ENCODE results near the gene ALK. TPM values are rescaled to one million over a fixed set of nuclear protein-coding genes. Genes with fewer than 3 reads are reported as not detected.

Gene ALK
- total and polyA plus RNA-seq, 2 experiments from 2014 or later: 0.35 TPM; not detected in 1

- Histone ChIP-seq H3K4me3 (no peak overlapping the region), H3K27me3 (ENCODE audit: insufficient read depth) (no peaks in the 10 kb centered on the region), H3K4me2 (no peak overlapping the region), H2AFZ (no peak overlapping the region), H3K4me1 (ENCODE audit: insufficient read depth) (peaks cover 15% of the 10 kb centered on the region), H3F3A (replicated peaks; ENCODE audit: low read depth) (no peaks in the 10 kb centered on the region), H4K20me1 (replicated peaks; ENCODE audit: insufficient read depth) (no peaks in the 10 kb centered on the region), H3K27ac (ENCODE audit: low read depth) (no peak overlapping the region), H3K9me2 (ENCODE audit: insufficient read depth) (0 out of 2 replicates have a peak, but pooled peaks cover 5% of the 10 kb centered on the region), H3K79me2 (replicated peaks; ENCODE audit: insufficient read depth) (no peaks in the 10 kb centered on the region), H3K36me3 (ENCODE audit: insufficient read depth) (no peaks in the 10 kb centered on the region)
- no peaks in the 10 kb centered on the region for H3K27me3 Mint-ChIP-seq (ENCODE audit: insufficient read depth, low read depth, poor library complexity)
- DNase-seq (ENCODE audit: low spot score) (no peak), ATAC-seq (no peak)
- no peaks in the 10 kb centered on the region for H3K9me3 Mint-ChIP-seq
- no peak for TF ChIP-seq CTCF (conservative IDR thresholded peaks at IDR 0.05; ENCODE audit: low read depth in 2 of 2)
- no peak for TF ChIP-seq ZNF462 (CRISPR knock-in tag; IDR thresholded peaks at IDR 0.05)
- no peak for TF ChIP-seq ZNF331 (CRISPR knock-in tag; IDR thresholded peaks at IDR 0.05; ENCODE audit: low read depth)
- no peak for TF ChIP-seq REST (IDR thresholded peaks at IDR 0.05; ENCODE audit: unreplicated experiment)
- no peak for TF ChIP-seq EZH2 (IDR thresholded peaks at IDR 0.05; ENCODE audit: low read depth, unreplicated experiment)
- TF ChIP-seq JUNB (IDR thresholded peaks at IDR 0.05; ENCODE audit: unreplicated experiment): no peak
- no peak for TF ChIP-seq STAT1 (IDR thresholded peaks at IDR 0.05; ENCODE audit: unreplicated experiment)
- TF ChIP-seq NANOG (IDR thresholded peaks at IDR 0.05; ENCODE audit: borderline replicate concordance): no peak
- no peak for TF ChIP-seq ZNF114 (CRISPR knock-in tag; IDR thresholded peaks at IDR 0.05)
- TF ChIP-seq ETS1 (IDR thresholded peaks at IDR 0.05): no peak
- TF ChIP-seq CREB1 (CRISPR knock-in tag; IDR thresholded peaks at IDR 0.05; ENCODE audit: low read depth): no peak
- no peak for TF ChIP-seq POLR2AphosphoS5 (IDR thresholded peaks at IDR 0.05; ENCODE audit: low read depth)
- no peak for TF ChIP-seq EZH2phosphoT487 (IDR thresholded peaks at IDR 0.05; ENCODE audit: unreplicated experiment)
- H3K4me3 Mint-ChIP-seq: no peak overlapping the region
- no peak overlapping the region for H3K27ac Mint-ChIP-seq
- peaks cover 30% of the 10 kb centered on the region for H3K4me1 Mint-ChIP-seq
- H3K36me3 Mint-ChIP-seq (ENCODE audit: low read depth): no peaks in the 10 kb centered on the region; the same call in 2 of the 3 replicates
Observed at GRCh38 chr2:29715655-29716054, 205.7 kb downstream of the ALK start.
